ENCODE data around the gene LGALS4.
"Not testable (repeated sequence)": the region's sequence is repeated elsewhere in the genome, so short reads cannot be mapped to it uniquely, and the experiment has no call there.

LGALS4 gene

DNA sequence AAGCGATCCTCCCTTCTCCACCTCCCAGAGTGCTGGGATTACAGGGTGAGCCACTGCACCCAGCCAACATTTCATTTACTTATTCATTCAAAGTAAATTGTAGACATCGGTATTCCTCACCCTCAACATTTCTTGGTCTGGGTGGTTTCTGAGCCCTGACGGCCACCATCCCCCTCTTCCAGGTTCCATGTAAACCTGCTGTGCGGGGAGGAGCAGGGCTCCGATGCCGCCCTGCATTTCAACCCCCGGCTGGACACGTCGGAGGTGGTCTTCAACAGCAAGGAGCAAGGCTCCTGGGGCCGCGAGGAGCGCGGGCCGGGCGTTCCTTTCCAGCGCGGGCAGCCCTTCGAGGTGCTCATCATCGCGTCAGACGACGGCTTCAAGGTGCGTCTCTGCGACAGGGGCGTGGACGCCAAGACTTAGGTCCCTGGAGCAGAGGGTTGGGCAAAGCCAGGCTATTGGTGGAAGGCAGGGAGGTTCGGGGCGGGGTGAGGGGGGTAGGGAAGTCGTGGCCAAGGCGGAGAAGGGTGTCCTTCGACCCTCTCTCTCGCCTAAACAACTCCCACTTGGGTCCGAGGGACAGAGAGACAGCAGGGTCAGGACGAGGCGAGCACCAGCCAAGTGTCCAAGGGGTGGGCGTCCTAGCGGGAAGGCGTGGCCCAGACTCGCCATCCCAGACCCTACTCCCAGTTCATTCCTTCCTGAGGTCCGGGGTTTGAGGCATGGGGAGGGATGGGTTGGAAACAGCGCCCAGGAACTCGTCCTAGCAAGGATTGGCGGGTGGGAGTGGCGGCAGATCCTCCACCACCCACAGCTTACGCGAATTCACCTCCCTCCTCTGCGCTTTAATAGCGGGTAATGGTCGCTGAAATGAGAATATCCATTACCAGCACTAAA is 22.0 kb downstream of the LGALS4 start:
- DNase-seq (ENCODE audit: low read depth); H3K4me1 ChIP-seq (ENCODE audit: control insufficient read depth, insufficient read depth, low read length); H3K27me3 ChIP-seq (replicated peaks; ENCODE audit: control insufficient read depth, insufficient read depth, low read length); H3K9me3 ChIP-seq (ENCODE audit: control insufficient read depth, low read length); H3K36me3 ChIP-seq (ENCODE audit: control insufficient read depth, insufficient read depth, low read length, severe bottlenecking): not testable (repeated sequence)
- Histone ChIP-seq H3K9ac (ENCODE audit: low read length) (peak overlapping the region; percentile 58), H3K4me3 (ENCODE audit: low read length) (peak overlapping the region; percentile 64)

- Histone ChIP-seq H3K27me3 (replicated peaks; ENCODE audit: control insufficient read depth, insufficient read depth, low read length) (no peaks in the 10 kb centered on the region), H3K9ac (ENCODE audit: low read length) (no peak within 1 kb of the TSS), H3K36me3 (ENCODE audit: control insufficient read depth, insufficient read depth, low read length, severe bottlenecking) (no peaks in the 10 kb centered on the region), H3K9me3 (ENCODE audit: control insufficient read depth, low read length) (no peaks in the 10 kb centered on the region), H3K4me3 (ENCODE audit: low read length) (no peak within 1 kb of the TSS), H3K4me1 (ENCODE audit: control insufficient read depth, insufficient read depth, low read length) (no peaks in the 10 kb centered on the region)
- DNase-seq (ENCODE audit: low read depth) = no peak
Observed at GRCh38 chr19:38788478-38789243, 24.1 kb downstream of the LGALS4 start, which contains the start of gene LGALS7B. Gene LGALS7B, plus strand, starts transcription at chr19:38789200. Its CDS starts 27 bp downstream, at chr19:38789227.

DNA sequence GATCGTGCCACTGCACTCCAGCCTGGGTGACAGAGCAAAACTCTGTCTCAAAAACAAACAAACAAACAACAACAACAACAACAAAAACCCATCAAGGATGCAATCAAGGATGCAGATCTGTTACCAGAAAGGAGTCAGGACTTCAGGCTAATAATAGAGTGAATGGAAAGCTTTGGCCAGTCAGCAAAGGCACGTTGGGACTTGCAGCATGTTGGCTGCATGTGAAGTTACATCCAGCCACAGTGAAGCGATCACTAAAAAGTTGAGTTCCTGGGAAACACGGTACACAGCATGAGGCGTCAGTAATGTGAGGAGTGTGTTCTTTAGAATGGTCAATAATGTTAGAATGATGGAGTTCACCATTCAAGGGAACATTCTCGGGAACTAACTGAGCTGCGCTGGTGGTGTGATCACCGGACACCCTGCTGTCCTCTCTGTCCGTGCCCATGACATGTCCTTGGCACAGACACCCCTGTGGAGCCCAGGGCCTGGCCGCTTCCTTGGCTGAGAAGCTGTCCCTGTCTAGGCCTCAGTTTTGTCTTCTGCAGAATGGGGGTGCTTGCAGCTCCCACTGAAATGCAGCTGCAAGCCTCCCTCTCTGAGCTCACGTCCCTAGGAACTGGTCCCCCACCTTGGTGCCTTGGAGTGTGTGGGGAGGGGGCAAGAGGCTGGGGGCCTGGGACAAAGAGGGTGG is 26.0 kb downstream of the LGALS4 start:
- H3K27me3 ChIP-seq (replicated peaks; ENCODE audit: control insufficient read depth, insufficient read depth, low read length) = no peaks in the 10 kb centered on the region
- no peak overlapping the region for H3K9ac ChIP-seq (ENCODE audit: low read length)
- no peaks in the 10 kb centered on the region for H3K36me3 ChIP-seq (ENCODE audit: control insufficient read depth, insufficient read depth, low read length, severe bottlenecking)
- DNase-seq (ENCODE audit: low read depth) = no peak
- no peaks in the 10 kb centered on the region for H3K4me1 ChIP-seq (ENCODE audit: control insufficient read depth, insufficient read depth, low read length)
- no peaks in the 10 kb centered on the region for H3K9me3 ChIP-seq (ENCODE audit: control insufficient read depth, low read length)
- H3K4me3 ChIP-seq (ENCODE audit: low read length) = no peak overlapping the region

GRCh38 chr19:38786061-38786460 is 26.7 kb downstream of the LGALS4 start:
- not testable (repeated sequence) for H3K4me3 ChIP-seq (ENCODE audit: low read length); H3K4me1 ChIP-seq (ENCODE audit: control insufficient read depth, insufficient read depth, low read length); H3K9me3 ChIP-seq (ENCODE audit: control insufficient read depth, low read length); H3K36me3 ChIP-seq (ENCODE audit: control insufficient read depth, insufficient read depth, low read length, severe bottlenecking); H3K27me3 ChIP-seq (replicated peaks; ENCODE audit: control insufficient read depth, insufficient read depth, low read length); DNase-seq (ENCODE audit: low read depth); H3K9ac ChIP-seq (ENCODE audit: low read length)

DNA sequence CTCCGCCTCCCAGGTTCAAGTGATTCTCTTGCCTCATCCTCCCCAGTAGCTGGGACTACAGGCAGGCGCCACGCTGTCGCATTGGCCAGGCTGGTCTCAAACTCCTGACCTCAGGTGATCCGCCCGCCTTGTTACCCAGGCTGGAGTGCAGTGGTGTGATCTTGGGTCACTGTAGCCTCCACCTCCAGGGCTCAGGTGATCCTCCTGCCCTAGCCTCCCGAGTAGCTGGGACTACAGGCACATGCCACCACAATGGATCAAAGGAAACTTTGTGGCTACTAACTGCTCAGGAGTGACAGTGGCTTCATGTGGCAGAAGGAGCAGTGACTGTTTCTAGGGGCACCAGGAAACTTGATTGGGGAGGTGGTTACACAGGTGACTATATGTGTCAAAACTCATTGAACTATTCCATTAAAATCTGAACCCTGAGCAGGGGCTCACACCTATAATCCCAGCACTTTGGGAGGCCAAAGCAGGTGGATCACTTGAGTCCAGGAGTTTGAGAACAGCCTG is 27.5 kb downstream of the LGALS4 start:
- Histone ChIP-seq H3K9me3 (ENCODE audit: control insufficient read depth, low read length) (no peaks in the 10 kb centered on the region), H3K4me3 (ENCODE audit: low read length) (no peak overlapping the region), H3K9ac (ENCODE audit: low read length) (no peak overlapping the region), H3K4me1 (ENCODE audit: control insufficient read depth, insufficient read depth, low read length) (no peaks in the 10 kb centered on the region), H3K36me3 (ENCODE audit: control insufficient read depth, insufficient read depth, low read length, severe bottlenecking) (no peaks in the 10 kb centered on the region), H3K27me3 (replicated peaks; ENCODE audit: control insufficient read depth, insufficient read depth, low read length) (peaks cover 9% of the 10 kb centered on the region)
- DNase-seq (ENCODE audit: low read depth) = no peak

- H3K27me3 ChIP-seq (replicated peaks; ENCODE audit: control insufficient read depth, insufficient read depth, low read length) = peaks cover 13% of the 10 kb centered on the region
- no peak for DNase-seq (ENCODE audit: low read depth)
- no peak overlapping the region for H3K4me3 ChIP-seq (ENCODE audit: low read length)
Observed at GRCh38 chr19:38784224-38784623, 28.5 kb downstream of the LGALS4 start.

DNA sequence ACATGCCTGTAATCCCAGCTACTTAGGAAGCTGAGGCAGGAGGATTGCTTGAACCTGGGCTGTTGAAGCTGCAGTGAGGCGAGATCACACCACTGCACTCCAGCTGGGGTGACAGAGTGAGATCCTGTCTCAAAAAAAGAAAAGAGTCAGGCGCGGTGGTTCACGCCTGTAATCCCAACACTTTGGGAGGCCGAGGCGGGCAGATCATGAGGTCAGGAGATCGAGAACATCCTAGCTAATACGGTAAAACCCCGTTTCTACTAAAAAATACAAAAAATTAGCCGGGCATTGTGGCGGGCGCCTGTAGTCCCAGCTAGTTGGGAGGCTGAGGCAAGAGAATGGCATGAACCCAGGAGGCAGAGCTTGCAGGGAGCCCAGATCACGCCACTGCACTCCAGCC is 30.5 kb downstream of the LGALS4 start:
- H3K27me3 ChIP-seq (replicated peaks; ENCODE audit: control insufficient read depth, insufficient read depth, low read length) = peaks cover 17% of the 10 kb centered on the region
- H3K36me3 ChIP-seq (ENCODE audit: control insufficient read depth, insufficient read depth, low read length, severe bottlenecking); DNase-seq (ENCODE audit: low read depth); H3K9me3 ChIP-seq (ENCODE audit: control insufficient read depth, low read length); H3K9ac ChIP-seq (ENCODE audit: low read length); H3K4me1 ChIP-seq (ENCODE audit: control insufficient read depth, insufficient read depth, low read length); H3K4me3 ChIP-seq (ENCODE audit: low read length): not testable (repeated sequence)

More at GRCh38 chr19:38784224-38784623, 28.5 kb downstream of the LGALS4 start:
- H3K9ac ChIP-seq (ENCODE audit: low read length) = no peak overlapping the region
- H3K36me3 ChIP-seq (ENCODE audit: control insufficient read depth, insufficient read depth, low read length, severe bottlenecking) = no peaks in the 10 kb centered on the region
- no peaks in the 10 kb centered on the region for H3K9me3 ChIP-seq (ENCODE audit: control insufficient read depth, low read length)
- no peaks in the 10 kb centered on the region for H3K4me1 ChIP-seq (ENCODE audit: control insufficient read depth, insufficient read depth, low read length)

DNA sequence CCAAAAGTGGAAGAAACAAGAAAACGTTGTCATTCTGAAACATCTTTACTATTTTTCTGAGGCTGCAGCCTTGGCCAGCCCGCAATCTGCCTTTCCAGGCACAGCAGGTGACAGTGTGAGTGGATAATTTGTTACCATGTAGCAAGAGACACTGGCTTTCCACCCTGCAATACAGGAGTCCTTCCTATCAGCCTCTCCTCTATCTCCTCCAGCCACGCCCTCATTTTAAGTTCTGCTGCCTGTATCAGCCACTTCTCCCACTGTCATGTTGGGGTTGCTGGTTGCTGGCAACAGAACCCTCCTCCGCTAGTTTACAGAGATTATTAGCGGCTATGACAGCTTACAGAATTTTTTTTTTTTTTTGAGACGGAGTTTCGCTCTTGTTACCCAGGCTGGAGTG is 31.7 kb downstream of the LGALS4 start:
- H3K4me1 ChIP-seq (ENCODE audit: control insufficient read depth, insufficient read depth, low read length) = no peaks in the 10 kb centered on the region
- H3K9ac ChIP-seq (ENCODE audit: low read length) = no peak overlapping the region
- peaks cover 17% of the 10 kb centered on the region for H3K27me3 ChIP-seq (replicated peaks; ENCODE audit: control insufficient read depth, insufficient read depth, low read length)
- H3K4me3 ChIP-seq (ENCODE audit: low read length) = no peak overlapping the region
- no peak for DNase-seq (ENCODE audit: low read depth)
- H3K36me3 ChIP-seq (ENCODE audit: control insufficient read depth, insufficient read depth, low read length, severe bottlenecking) = no peaks in the 10 kb centered on the region
- no peaks in the 10 kb centered on the region for H3K9me3 ChIP-seq (ENCODE audit: control insufficient read depth, low read length)

- DNase-seq (ENCODE audit: low read depth) = no peak
- Histone ChIP-seq H3K4me1 (ENCODE audit: control insufficient read depth, insufficient read depth, low read length) (no peaks in the 10 kb centered on the region), H3K27me3 (replicated peaks; ENCODE audit: control insufficient read depth, insufficient read depth, low read length) (peaks cover 17% of the 10 kb centered on the region), H3K36me3 (ENCODE audit: control insufficient read depth, insufficient read depth, low read length, severe bottlenecking) (no peaks in the 10 kb centered on the region), H3K4me3 (ENCODE audit: low read length) (no peak overlapping the region), H3K9me3 (ENCODE audit: control insufficient read depth, low read length) (no peaks in the 10 kb centered on the region), H3K9ac (ENCODE audit: low read length) (no peak overlapping the region)
Observed at GRCh38 chr19:38780443-38780842, 32.3 kb downstream of the LGALS4 start.

DNA sequence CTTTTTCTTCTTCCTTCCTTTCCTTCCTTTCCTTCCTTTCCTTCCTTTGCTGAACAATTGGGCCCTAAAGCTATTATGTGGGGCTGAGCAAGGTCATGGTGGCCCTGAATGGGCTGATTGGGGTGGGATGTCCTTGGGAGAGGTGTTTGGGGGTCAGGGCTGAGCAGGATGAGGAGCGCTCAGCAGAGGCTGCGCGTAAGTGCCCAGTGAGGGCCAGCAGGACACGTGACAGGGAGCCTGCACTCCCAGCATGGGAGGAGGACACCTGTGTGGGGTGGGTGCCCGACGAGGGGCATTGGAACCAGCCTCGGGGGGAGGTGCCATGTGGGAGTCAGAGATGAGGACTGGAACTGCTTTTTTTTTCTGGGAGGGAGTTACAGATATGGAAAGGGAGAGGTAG is 34.0 kb downstream of the LGALS4 start:
- Histone ChIP-seq H3K36me3 (ENCODE audit: control insufficient read depth, insufficient read depth, low read length, severe bottlenecking) (no peaks in the 10 kb centered on the region), H3K4me3 (ENCODE audit: low read length) (no peak overlapping the region), H3K9ac (ENCODE audit: low read length) (no peak overlapping the region), H3K9me3 (ENCODE audit: control insufficient read depth, low read length) (no peaks in the 10 kb centered on the region), H3K4me1 (ENCODE audit: control insufficient read depth, insufficient read depth, low read length) (no peaks in the 10 kb centered on the region), H3K27me3 (replicated peaks; ENCODE audit: control insufficient read depth, insufficient read depth, low read length) (peaks cover 17% of the 10 kb centered on the region)
- no peak for DNase-seq (ENCODE audit: low read depth)
